HEK293 (cell line): Measurements from ENCODE around the gene DUSP16.
A peak's percentile ranks its signal among the peaks of the same experiment; 100 is the strongest.

Source experiments
- CTCF ChIA-PET: fragments of 350-600 bp; formaldehyde crosslinking; extraction: SDS; loops from one replicate; lab custom pipeline; 2021; ENCODE audit warnings: antibody characterized with exemption; lab: Yijun Ruan, JAX
- POLR2A ChIA-PET: fragments of 300-600 bp; formaldehyde crosslinking; extraction: SDS; loops from one replicate; lab custom pipeline; 2020; ENCODE audit warnings: antibody characterized with exemption, inconsistent platforms; lab: Yijun Ruan, JAX
- H3K27ac ChIP-seq: fragments of 200-500 bp; sonication (Bioruptor generic); 2 replicates; pipeline ENCODE4 v1.5.1; 2014; ENCODE audit warnings: low read depth, low read length, control low read depth, inconsistent platforms; ENCODE audit errors: extremely low read depth
- H3K36me3 ChIP-seq, 2 experiments: fragments of 200-500 bp in 1 of 2; sonication (Bioruptor generic) in 1 of 2; 1 replicate in 1 of 2; 2 replicates in 1 of 2; pipeline ENCODE4 v1.5.1; 2014 to 2017; ENCODE audit warnings: inconsistent platforms in 2 of 2, low read length in 2 of 2; ENCODE audit not compliant: control insufficient read depth in 2 of 2, insufficient read depth in 1 of 2
- H3K4me1 ChIP-seq: fragments of 200-500 bp; sonication (Bioruptor generic); 2 replicates; pipeline ENCODE4 v1.5.1; 2014; ENCODE audit warnings: mild to moderate bottlenecking, low read length, inconsistent platforms; ENCODE audit not compliant: control insufficient read depth, insufficient read depth
- H3K4me3 ChIP-seq: 2 replicates; pipeline ENCODE4 v1.5.1; 2011; ENCODE audit warnings: low read depth, mild to moderate bottlenecking, control low read depth, low read length, moderate library complexity
- H3K9me3 ChIP-seq: fragments of 200-500 bp; sonication (Bioruptor generic); 2 replicates; pipeline ENCODE4 v1.5.1; 2014; ENCODE audit warnings: low read depth, low read length, inconsistent platforms; ENCODE audit not compliant: control insufficient read depth, insufficient read depth
- EGR2 ChIP-seq: fragments of 450-650 bp; formaldehyde crosslinking; IDR thresholded peaks from 2 replicates; pipeline ENCODE4 v1.5.1; 2016; ENCODE audit warnings: low read depth, missing biosample characterization, missing genetic modification characterization
- FEZF1 ChIP-seq: fragments of 450-650 bp; formaldehyde crosslinking; IDR thresholded peaks from 2 replicates; pipeline ENCODE4 v1.5.1; 2016; ENCODE audit warnings: missing biosample characterization, missing genetic modification characterization
- IKZF3 ChIP-seq: fragments of 450-650 bp; IDR thresholded peaks from 2 replicates; pipeline ENCODE4 v1.5.0; 2018; ENCODE audit warnings: missing biosample characterization, mild to moderate bottlenecking, missing genetic modification characterization, moderate library complexity
- KLF8 ChIP-seq: fragments of 450-650 bp; formaldehyde crosslinking; IDR thresholded peaks from 2 replicates; pipeline ENCODE4 v1.5.1; 2016; ENCODE audit warnings: missing biosample characterization, missing genetic modification characterization
- MZF1 ChIP-seq: fragments of 450-650 bp; formaldehyde crosslinking; IDR thresholded peaks from 2 replicates; pipeline ENCODE4 v1.5.1; 2017; ENCODE audit warnings: missing biosample characterization, missing genetic modification characterization, borderline replicate concordance
- OSR2 ChIP-seq: fragments of 450-650 bp; formaldehyde crosslinking; IDR thresholded peaks from 2 replicates; pipeline ENCODE4 v1.5.1; 2016; ENCODE audit warnings: missing biosample characterization, missing genetic modification characterization
- SCRT1 ChIP-seq: fragments of 450-650 bp; formaldehyde crosslinking; IDR thresholded peaks from 2 replicates; pipeline ENCODE4 v1.5.1; 2016; ENCODE audit warnings: missing biosample characterization, missing genetic modification characterization, borderline replicate concordance
- SCRT2 ChIP-seq: fragments of 450-650 bp; formaldehyde crosslinking; IDR thresholded peaks from 2 replicates; pipeline ENCODE4 v1.5.1; 2016; ENCODE audit warnings: missing biosample characterization, missing genetic modification characterization
- YY2 ChIP-seq: fragments of 450-650 bp; formaldehyde crosslinking; IDR thresholded peaks from 2 replicates; pipeline ENCODE4 v1.5.1; 2016; ENCODE audit warnings: missing biosample characterization, missing genetic modification characterization
- ZFHX2 ChIP-seq: fragments of 450-650 bp; formaldehyde crosslinking; conservative IDR thresholded peaks from 2 replicates; pipeline ENCODE4 v1.5.1; 2016; ENCODE audit warnings: missing biosample characterization, missing genetic modification characterization
- ZFP69B ChIP-seq: fragments of 450-650 bp; formaldehyde crosslinking; IDR thresholded peaks from 2 replicates; pipeline ENCODE4 v1.5.1; 2016; ENCODE audit warnings: missing biosample characterization, missing genetic modification characterization
- ZNF121 ChIP-seq: fragments of 450-650 bp; formaldehyde crosslinking; IDR thresholded peaks from 2 replicates; pipeline ENCODE4 v1.5.1; 2016; ENCODE audit warnings: missing biosample characterization, missing genetic modification characterization
- ZNF132 ChIP-seq: fragments of 450-650 bp; formaldehyde crosslinking; IDR thresholded peaks from 2 replicates; pipeline ENCODE4 v1.5.1; 2017; ENCODE audit warnings: missing biosample characterization, missing genetic modification characterization, borderline replicate concordance
- ZNF16 ChIP-seq: fragments of 450-650 bp; formaldehyde crosslinking; IDR thresholded peaks from 2 replicates; pipeline ENCODE4 v1.5.1; 2016; ENCODE audit warnings: low read depth, missing biosample characterization, missing genetic modification characterization
- ZNF23 ChIP-seq: fragments of 450-650 bp; formaldehyde crosslinking; IDR thresholded peaks from 2 replicates; pipeline ENCODE4 v1.5.1; 2016; ENCODE audit warnings: missing biosample characterization, missing genetic modification characterization, borderline replicate concordance
- ZNF248 ChIP-seq: fragments of 450-650 bp; formaldehyde crosslinking; IDR thresholded peaks from 2 replicates; pipeline ENCODE4 v1.5.1; 2017; ENCODE audit warnings: missing biosample characterization, missing genetic modification characterization
- ZNF274 ChIP-seq, 2 experiments: fragments of 200-500 bp in 1 of 2; fragments of 450-650 bp in 1 of 2; sonication (Bioruptor generic) in 1 of 2; formaldehyde crosslinking in 1 of 2; IDR thresholded peaks; 2 replicates each; pipeline versions ENCODE4 v1.5.1 to v1.6.1; 2014 to 2016; ENCODE audit warnings: borderline replicate concordance in 1 of 2, inconsistent platforms in 1 of 2, low read length in 1 of 2, missing biosample characterization in 1 of 2, missing genetic modification characterization in 1 of 2
- ZNF302 ChIP-seq: fragments of 450-650 bp; formaldehyde crosslinking; IDR thresholded peaks from 2 replicates; pipeline ENCODE4 v1.5.1; 2016; ENCODE audit warnings: missing biosample characterization, missing genetic modification characterization, low read depth
- ZNF335 ChIP-seq: fragments of 450-650 bp; formaldehyde crosslinking; conservative IDR thresholded peaks from 2 replicates; pipeline ENCODE4 v1.5.1; 2016; ENCODE audit warnings: missing biosample characterization, missing genetic modification characterization
- ZNF350 ChIP-seq: fragments of 450-650 bp; formaldehyde crosslinking; IDR thresholded peaks from 2 replicates; pipeline ENCODE4 v1.5.0; 2017; ENCODE audit warnings: missing biosample characterization, mild to moderate bottlenecking, missing genetic modification characterization
- ZNF501 ChIP-seq: fragments of 450-650 bp; formaldehyde crosslinking; IDR thresholded peaks from 2 replicates; pipeline ENCODE4 v1.5.1; 2016; ENCODE audit warnings: missing biosample characterization, missing genetic modification characterization
- ZNF521 ChIP-seq: fragments of 450-650 bp; formaldehyde crosslinking; IDR thresholded peaks from 2 replicates; pipeline ENCODE4 v1.5.1; 2017; ENCODE audit warnings: missing biosample characterization, mild to moderate bottlenecking, missing genetic modification characterization
- ZNF549 ChIP-seq: fragments of 450-650 bp; IDR thresholded peaks from 2 replicates; pipeline ENCODE4 v1.5.1; 2018; ENCODE audit warnings: missing biosample characterization, missing genetic modification characterization, mild to moderate bottlenecking, inconsistent platforms, moderate library complexity
- ZNF558 ChIP-seq: fragments of 450-650 bp; formaldehyde crosslinking; IDR thresholded peaks from 2 replicates; pipeline ENCODE4 v1.5.1; 2016; ENCODE audit warnings: missing biosample characterization, missing genetic modification characterization
- ZNF600 ChIP-seq: fragments of 450-650 bp; formaldehyde crosslinking; IDR thresholded peaks from 2 replicates; pipeline ENCODE4 v1.5.1; 2016; ENCODE audit warnings: missing biosample characterization, missing genetic modification characterization
- ZNF660 ChIP-seq: fragments of 450-650 bp; IDR thresholded peaks from 2 replicates; pipeline ENCODE4 v1.5.1; 2018; ENCODE audit warnings: missing biosample characterization, mild to moderate bottlenecking, missing genetic modification characterization
- ZNF664 ChIP-seq: fragments of 450-650 bp; formaldehyde crosslinking; IDR thresholded peaks from 2 replicates; pipeline ENCODE4 v1.5.1; 2016; ENCODE audit warnings: missing biosample characterization, missing genetic modification characterization
- ZNF777 ChIP-seq: fragments of 450-650 bp; formaldehyde crosslinking; IDR thresholded peaks from 2 replicates; pipeline ENCODE4 v1.5.1; 2017; ENCODE audit warnings: missing biosample characterization, missing genetic modification characterization, borderline replicate concordance
- ZXDB ChIP-seq: fragments of 450-650 bp; formaldehyde crosslinking; IDR thresholded peaks from 2 replicates; pipeline ENCODE4 v1.5.1; 2016; ENCODE audit warnings: missing biosample characterization, missing genetic modification characterization
- TF ChIP-seq, protein P1 (sequence below): fragments of 450-650 bp; formaldehyde crosslinking; IDR thresholded peaks from 2 replicates; pipeline ENCODE4 v1.5.1; 2017; ENCODE audit warnings: missing biosample characterization, missing genetic modification characterization
- TF ChIP-seq, protein P2 (sequence below): fragments of 450-650 bp; IDR thresholded peaks from 2 replicates; pipeline ENCODE4 v1.5.1; 2018; ENCODE audit warnings: missing biosample characterization, mild to moderate bottlenecking, missing genetic modification characterization
- TF ChIP-seq, protein P3 (sequence below): sonication (generic); formaldehyde crosslinking; IDR thresholded peaks from 2 replicates; pipeline ENCODE4 v1.8.1; 2022; ENCODE audit warnings: mild to moderate bottlenecking, moderate library complexity, missing genetic modification reagents
- TF ChIP-seq, protein P4 (sequence below): fragments of 450-650 bp; formaldehyde crosslinking; IDR thresholded peaks from 2 replicates; pipeline ENCODE4 v1.5.1; 2017; ENCODE audit warnings: missing biosample characterization, missing genetic modification characterization

The DUSP16 gene

DNA sequence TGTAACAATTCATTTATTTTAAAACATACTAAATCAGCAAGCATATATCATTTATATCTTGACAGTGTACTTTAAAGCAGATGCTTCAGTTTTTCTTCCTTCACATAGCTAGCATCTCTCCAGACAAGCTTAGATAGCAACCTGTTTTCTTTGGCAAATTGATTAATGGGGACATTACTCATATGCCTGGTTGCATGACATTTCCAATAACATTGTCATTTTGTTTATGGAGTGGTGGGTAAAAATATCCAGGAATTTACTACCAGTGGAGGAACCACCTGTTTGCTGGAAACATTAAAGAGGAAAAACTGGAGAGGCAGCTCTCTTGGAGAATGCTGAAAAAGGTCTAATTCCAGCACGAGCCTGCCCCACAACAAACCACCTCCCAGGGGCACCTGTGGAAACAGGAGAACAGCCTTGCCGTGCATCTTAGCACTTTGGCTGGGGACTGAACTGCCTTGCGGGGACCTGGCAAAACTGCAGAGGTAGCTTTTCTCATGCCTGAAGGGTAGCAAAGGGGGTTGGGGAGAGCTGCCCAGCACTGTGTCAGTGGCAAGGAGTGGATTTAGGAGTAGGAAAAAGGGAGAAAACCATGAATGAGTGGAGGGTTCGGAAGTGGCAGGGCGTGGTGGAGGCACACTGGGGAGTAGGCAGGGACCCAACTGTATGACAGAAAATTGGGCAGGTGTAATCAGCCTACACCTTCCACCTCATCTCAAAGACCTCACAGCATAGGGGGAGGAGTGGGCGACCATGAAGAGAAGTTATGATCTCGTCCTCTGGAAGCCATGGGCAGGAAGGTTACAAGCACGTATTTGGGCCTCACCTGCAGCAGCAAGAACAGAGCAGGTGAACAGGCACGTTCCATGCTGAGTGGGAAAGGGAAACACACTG is 37.3 kb upstream of the DUSP16 start:
- H3K4me1 ChIP-seq, result no peaks in the 10 kb centered on the region; the same call in 1 of the 2 replicates
- no peak overlapping the region for H3K27ac ChIP-seq
- POLR2A ChIA-PET, result no interaction called here
- H3K36me3 ChIP-seq, result no peaks in the 10 kb centered on the region
- CTCF ChIA-PET, result interaction anchor here (0.7 to 1.1 kb wide), 3 partner anchors 24 to 56 kb away, joined by 3 to 4 read pairs (median 4); no protein-coding TSS in a partner anchor
- no peaks in the 10 kb centered on the region for H3K9me3 ChIP-seq
- H3K4me3 ChIP-seq, result no peak overlapping the region
- TF ChIP-seq, protein P1, sequence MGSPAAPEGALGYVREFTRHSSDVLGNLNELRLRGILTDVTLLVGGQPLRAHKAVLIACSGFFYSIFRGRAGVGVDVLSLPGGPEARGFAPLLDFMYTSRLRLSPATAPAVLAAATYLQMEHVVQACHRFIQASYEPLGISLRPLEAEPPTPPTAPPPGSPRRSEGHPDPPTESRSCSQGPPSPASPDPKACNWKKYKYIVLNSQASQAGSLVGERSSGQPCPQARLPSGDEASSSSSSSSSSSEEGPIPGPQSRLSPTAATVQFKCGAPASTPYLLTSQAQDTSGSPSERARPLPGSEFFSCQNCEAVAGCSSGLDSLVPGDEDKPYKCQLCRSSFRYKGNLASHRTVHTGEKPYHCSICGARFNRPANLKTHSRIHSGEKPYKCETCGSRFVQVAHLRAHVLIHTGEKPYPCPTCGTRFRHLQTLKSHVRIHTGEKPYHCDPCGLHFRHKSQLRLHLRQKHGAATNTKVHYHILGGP (tag by site-specific recombination), result peak; percentile 75
- TF ChIP-seq SCRT1 (tag by site-specific recombination), result peak; percentile 79
- no peak for TF ChIP-seq ZNF558 (tag by site-specific recombination)
- 0 out of 2 replicates have a peak, but pooled peaks have one; percentile 34 for TF ChIP-seq IKZF3 (tag by site-specific recombination)
- TF ChIP-seq ZFHX2 (tag by site-specific recombination), result peak; percentile 73
- TF ChIP-seq FEZF1 (tag by site-specific recombination), result 0 out of 2 replicates have a peak, but pooled peaks have one; percentile 11
- 0 out of 2 replicates have a peak, but pooled peaks have one; percentile 40 for TF ChIP-seq ZXDB (tag by site-specific recombination)
- TF ChIP-seq ZNF132 (tag by site-specific recombination), result no peak
- no peak for TF ChIP-seq ZNF16 (tag by site-specific recombination)
- TF ChIP-seq ZNF274 (IDR thresholded peaks at IDR 0.05; ENCODE audit: low read length), result no peak
- TF ChIP-seq ZNF274 (tag by site-specific recombination; IDR thresholded peaks at IDR 0.05; ENCODE audit: borderline replicate concordance), result no peak
- peak; percentile 91 for TF ChIP-seq SCRT2 (tag by site-specific recombination)
- TF ChIP-seq, protein P2, sequence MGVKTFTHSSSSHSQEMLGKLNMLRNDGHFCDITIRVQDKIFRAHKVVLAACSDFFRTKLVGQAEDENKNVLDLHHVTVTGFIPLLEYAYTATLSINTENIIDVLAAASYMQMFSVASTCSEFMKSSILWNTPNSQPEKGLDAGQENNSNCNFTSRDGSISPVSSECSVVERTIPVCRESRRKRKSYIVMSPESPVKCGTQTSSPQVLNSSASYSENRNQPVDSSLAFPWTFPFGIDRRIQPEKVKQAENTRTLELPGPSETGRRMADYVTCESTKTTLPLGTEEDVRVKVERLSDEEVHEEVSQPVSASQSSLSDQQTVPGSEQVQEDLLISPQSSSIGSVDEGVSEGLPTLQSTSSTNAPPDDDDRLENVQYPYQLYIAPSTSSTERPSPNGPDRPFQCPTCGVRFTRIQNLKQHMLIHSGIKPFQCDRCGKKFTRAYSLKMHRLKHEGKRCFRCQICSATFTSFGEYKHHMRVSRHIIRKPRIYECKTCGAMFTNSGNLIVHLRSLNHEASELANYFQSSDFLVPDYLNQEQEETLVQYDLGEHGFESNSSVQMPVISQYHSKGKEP (tag by site-specific recombination), result no peak
- no peak for TF ChIP-seq ZNF302 (tag by site-specific recombination)
- TF ChIP-seq ZNF777, result no peak
- peak; percentile 73 for TF ChIP-seq EGR2 (tag by site-specific recombination)
- TF ChIP-seq MZF1 (tag by site-specific recombination), result no peak
- TF ChIP-seq ZNF549 (tag by site-specific recombination), result no peak
- 0 out of 2 replicates have a peak, but pooled peaks have one; percentile 21 for TF ChIP-seq ZNF600
- TF ChIP-seq YY2, result no peak
- no peak for TF ChIP-seq OSR2 (tag by site-specific recombination)
- peak; percentile 85 for TF ChIP-seq ZNF335 (tag by site-specific recombination)
- TF ChIP-seq ZNF350, result no peak
- no peak for TF ChIP-seq ZNF521 (tag by site-specific recombination)
- no peak for TF ChIP-seq ZNF664
- TF ChIP-seq, protein P3, sequence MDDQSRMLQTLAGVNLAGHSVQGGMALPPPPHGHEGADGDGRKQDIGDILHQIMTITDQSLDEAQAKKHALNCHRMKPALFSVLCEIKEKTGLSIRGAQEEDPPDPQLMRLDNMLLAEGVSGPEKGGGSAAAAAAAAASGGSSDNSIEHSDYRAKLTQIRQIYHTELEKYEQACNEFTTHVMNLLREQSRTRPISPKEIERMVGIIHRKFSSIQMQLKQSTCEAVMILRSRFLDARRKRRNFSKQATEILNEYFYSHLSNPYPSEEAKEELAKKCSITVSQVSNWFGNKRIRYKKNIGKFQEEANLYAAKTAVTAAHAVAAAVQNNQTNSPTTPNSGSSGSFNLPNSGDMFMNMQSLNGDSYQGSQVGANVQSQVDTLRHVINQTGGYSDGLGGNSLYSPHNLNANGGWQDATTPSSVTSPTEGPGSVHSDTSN, result no peak
- TF ChIP-seq ZNF501 (tag by site-specific recombination), result no peak
- no peak for TF ChIP-seq KLF8
- no peak for TF ChIP-seq ZNF248 (tag by site-specific recombination)
- no peak for TF ChIP-seq ZNF23 (tag by site-specific recombination)
- no peak for TF ChIP-seq ZFP69B (tag by site-specific recombination)
- TF ChIP-seq ZNF121 (tag by site-specific recombination), result no peak
- no peak for TF ChIP-seq ZNF660 (tag by site-specific recombination)
- TF ChIP-seq, protein P4, sequence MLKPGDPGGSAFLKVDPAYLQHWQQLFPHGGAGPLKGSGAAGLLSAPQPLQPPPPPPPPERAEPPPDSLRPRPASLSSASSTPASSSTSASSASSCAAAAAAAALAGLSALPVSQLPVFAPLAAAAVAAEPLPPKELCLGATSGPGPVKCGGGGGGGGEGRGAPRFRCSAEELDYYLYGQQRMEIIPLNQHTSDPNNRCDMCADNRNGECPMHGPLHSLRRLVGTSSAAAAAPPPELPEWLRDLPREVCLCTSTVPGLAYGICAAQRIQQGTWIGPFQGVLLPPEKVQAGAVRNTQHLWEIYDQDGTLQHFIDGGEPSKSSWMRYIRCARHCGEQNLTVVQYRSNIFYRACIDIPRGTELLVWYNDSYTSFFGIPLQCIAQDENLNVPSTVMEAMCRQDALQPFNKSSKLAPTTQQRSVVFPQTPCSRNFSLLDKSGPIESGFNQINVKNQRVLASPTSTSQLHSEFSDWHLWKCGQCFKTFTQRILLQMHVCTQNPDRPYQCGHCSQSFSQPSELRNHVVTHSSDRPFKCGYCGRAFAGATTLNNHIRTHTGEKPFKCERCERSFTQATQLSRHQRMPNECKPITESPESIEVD, result peak; percentile 88
